GM19240 (cell line): ENCODE measurements around the gene CELSR1.

Experiments
- DNase-seq: peaks from one replicate; pipeline ENCODE4 v3.0.0; 2011; ENCODE audit warnings: low spot score; ENCODE audit not compliant: insufficient read length

CELSR1 gene

GRCh38 chr22:46574993-46575910, 37.8 kb upstream of the CELSR1 start:
- DNase-seq, result no peak

- DNase-seq, result no peak
Observed at GRCh38 chr22:46574438-46574992, 37.1 kb upstream of the CELSR1 start.

- DNase-seq, result no peak
Observed at GRCh38 chr22:46573781-46574437, 36.5 kb upstream of the CELSR1 start.

- DNase-seq, result no peak
Observed at GRCh38 chr22:46572911-46573780, 35.7 kb upstream of the CELSR1 start.

- no peak for DNase-seq
Observed at GRCh38 chr22:46571642-46572250, 34.3 kb upstream of the CELSR1 start.

- no peak for DNase-seq
Observed at GRCh38 chr22:46569848-46570695, 32.7 kb upstream of the CELSR1 start.

- no peak for DNase-seq
Observed at GRCh38 chr22:46569055-46569847, 31.8 kb upstream of the CELSR1 start.

GRCh38 chr22:46568102-46568809, 30.8 kb upstream of the CELSR1 start:
- DNase-seq, result no peak

GRCh38 chr22:46567471-46567870, 30.1 kb upstream of the CELSR1 start:
- no peak for DNase-seq

- DNase-seq, result no peak
Observed at GRCh38 chr22:46564084-46564714, 26.8 kb upstream of the CELSR1 start.

GRCh38 chr22:46563381-46564083, 26.1 kb upstream of the CELSR1 start:
- DNase-seq, result no peak

- DNase-seq, result no peak
Observed at GRCh38 chr22:46561435-46561905, 24.1 kb upstream of the CELSR1 start.

GRCh38 chr22:46560696-46561295, 23.4 kb upstream of the CELSR1 start:
- DNase-seq, result no peak

GRCh38 chr22:46557736-46558480, 20.5 kb upstream of the CELSR1 start:
- DNase-seq, result no peak

- no peak for DNase-seq
Observed at GRCh38 chr22:46556775-46557174, 19.4 kb upstream of the CELSR1 start.

- no peak for DNase-seq
Observed at GRCh38 chr22:46553189-46553588, 15.8 kb upstream of the CELSR1 start.
